ENCODE results near the gene CPO.

The CPO gene

DNA sequence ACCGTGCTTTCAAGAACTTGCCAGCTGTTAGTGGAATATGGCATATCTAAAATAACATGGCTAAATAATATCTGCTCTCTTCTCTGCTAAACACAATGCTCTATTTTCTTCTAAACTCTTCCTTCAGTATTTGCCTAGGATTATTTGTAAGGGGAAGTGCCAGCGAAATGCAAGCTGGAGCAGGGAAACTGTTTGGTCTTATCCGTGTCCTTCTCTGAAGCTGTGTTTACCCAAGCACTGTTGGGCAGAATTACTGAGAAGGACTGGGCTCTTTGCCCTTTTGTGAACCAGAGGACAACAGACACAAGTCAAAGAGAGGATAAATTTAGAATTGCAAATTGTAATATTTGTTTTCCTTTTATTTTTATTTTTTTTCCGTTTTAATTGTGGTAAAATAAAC lies 23.6 kb downstream of the CPO start:
- DNase-seq (ENCODE audit: low read depth, low spot score), result no peak
- Histone ChIP-seq H3K4me3 (no peak overlapping the region), H3K9me3 (ENCODE audit: low read depth, low read length) (no peaks in the 10 kb centered on the region), H3K36me3 (ENCODE audit: insufficient read depth, low read length) (no peaks in the 10 kb centered on the region), H3K9ac (ENCODE audit: insufficient read length) (no peak overlapping the region), H3K27ac (no peak overlapping the region)
- no peak for TF ChIP-seq FOXP2 (optimal IDR thresholded peaks at IDR 0.05; ENCODE audit: control extremely low read depth, extremely low read length, insufficient read depth)
- TF ChIP-seq EZH2 (IDR thresholded peaks at IDR 0.05), result no peak
- TF ChIP-seq POLR2AphosphoS5 (IDR thresholded peaks at IDR 0.05; ENCODE audit: borderline replicate concordance, low read depth, low read length), result no peak

DNA sequence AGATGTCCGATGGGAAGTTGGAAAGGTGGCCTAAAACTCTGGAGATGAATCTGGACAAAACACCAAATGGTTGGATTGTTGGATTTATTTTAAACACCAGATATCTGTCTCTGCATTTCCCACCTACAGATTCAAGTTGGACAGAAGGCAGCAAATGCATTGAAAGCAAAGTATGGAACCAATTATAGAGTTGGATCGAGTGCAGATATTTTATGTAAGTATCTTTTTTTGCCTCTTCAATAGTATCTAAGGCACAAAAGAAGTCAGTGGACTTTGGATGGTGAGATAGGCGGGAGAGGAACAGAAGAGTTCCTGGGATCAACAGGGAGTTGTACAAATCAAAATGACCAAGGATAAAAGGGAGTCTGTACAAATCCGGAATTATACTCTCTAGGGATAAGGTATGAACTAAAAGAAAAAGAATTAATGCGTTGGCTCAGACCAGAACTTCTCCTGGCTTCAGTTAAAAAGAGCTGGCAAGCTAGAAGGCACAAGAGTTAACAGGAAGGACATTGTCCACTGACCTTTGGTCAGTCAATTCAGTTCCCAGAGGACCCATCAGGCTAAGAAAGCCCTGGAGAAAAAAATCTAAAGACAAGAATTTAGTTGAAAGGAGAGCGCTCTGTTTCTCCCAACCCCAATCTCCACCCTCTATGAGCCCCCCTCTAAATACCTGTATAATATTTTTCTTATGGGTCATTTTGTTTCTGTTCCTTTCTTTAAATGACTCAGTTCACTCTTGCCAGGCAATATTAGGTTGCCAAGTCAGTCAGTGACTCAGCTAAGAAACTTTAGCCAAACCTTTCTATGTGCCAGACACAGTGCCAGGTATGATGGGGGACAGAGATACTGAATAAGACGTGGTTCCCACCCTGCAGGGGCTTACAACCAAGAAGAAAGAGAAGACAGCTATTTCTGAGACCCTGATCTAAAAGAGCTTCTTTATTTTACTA lies 29.1 kb downstream of the CPO start:
- H3K27ac ChIP-seq, result no peak overlapping the region
- no peaks in the 10 kb centered on the region for H3K9me3 ChIP-seq (ENCODE audit: low read depth, low read length)
- no peaks in the 10 kb centered on the region for H3K36me3 ChIP-seq (ENCODE audit: insufficient read depth, low read length)
- TF ChIP-seq EZH2 (IDR thresholded peaks at IDR 0.05), result no peak
- no peak for TF ChIP-seq FOXP2 (optimal IDR thresholded peaks at IDR 0.05; ENCODE audit: control extremely low read depth, extremely low read length, insufficient read depth)
- no peak for TF ChIP-seq POLR2AphosphoS5 (IDR thresholded peaks at IDR 0.05; ENCODE audit: borderline replicate concordance, low read depth, low read length)
- H3K9ac ChIP-seq (ENCODE audit: insufficient read length), result no peak overlapping the region
- H3K4me3 ChIP-seq, result no peak overlapping the region
- no peak for DNase-seq (ENCODE audit: low read depth, low spot score)

DNA sequence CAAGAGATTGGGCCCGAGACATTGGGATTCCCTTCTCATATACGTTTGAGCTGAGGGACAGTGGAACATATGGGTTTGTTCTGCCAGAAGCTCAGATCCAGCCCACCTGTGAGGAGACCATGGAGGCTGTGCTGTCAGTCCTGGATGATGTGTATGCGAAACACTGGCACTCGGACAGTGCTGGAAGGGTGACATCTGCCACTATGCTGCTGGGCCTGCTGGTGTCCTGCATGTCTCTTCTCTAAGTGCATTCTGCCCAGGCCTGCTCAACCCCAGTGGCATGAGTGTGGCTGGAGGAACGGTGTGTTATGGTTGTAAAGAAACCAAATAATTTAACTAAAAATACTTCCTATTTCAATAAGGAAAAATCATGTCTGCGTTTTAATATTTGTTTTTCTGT lies 29.9 kb downstream of the CPO start:
- Histone ChIP-seq H3K36me3 (ENCODE audit: insufficient read depth, low read length) (no peaks in the 10 kb centered on the region), H3K9ac (ENCODE audit: insufficient read length) (no peak overlapping the region), H3K4me3 (no peak overlapping the region), H3K9me3 (ENCODE audit: low read depth, low read length) (no peaks in the 10 kb centered on the region), H3K27ac (no peak overlapping the region)
- no peak for TF ChIP-seq POLR2AphosphoS5 (IDR thresholded peaks at IDR 0.05; ENCODE audit: borderline replicate concordance, low read depth, low read length)
- no peak for TF ChIP-seq FOXP2 (optimal IDR thresholded peaks at IDR 0.05; ENCODE audit: control extremely low read depth, extremely low read length, insufficient read depth)
- TF ChIP-seq EZH2 (IDR thresholded peaks at IDR 0.05), result no peak
- no peak for DNase-seq (ENCODE audit: low read depth, low spot score)

DNA sequence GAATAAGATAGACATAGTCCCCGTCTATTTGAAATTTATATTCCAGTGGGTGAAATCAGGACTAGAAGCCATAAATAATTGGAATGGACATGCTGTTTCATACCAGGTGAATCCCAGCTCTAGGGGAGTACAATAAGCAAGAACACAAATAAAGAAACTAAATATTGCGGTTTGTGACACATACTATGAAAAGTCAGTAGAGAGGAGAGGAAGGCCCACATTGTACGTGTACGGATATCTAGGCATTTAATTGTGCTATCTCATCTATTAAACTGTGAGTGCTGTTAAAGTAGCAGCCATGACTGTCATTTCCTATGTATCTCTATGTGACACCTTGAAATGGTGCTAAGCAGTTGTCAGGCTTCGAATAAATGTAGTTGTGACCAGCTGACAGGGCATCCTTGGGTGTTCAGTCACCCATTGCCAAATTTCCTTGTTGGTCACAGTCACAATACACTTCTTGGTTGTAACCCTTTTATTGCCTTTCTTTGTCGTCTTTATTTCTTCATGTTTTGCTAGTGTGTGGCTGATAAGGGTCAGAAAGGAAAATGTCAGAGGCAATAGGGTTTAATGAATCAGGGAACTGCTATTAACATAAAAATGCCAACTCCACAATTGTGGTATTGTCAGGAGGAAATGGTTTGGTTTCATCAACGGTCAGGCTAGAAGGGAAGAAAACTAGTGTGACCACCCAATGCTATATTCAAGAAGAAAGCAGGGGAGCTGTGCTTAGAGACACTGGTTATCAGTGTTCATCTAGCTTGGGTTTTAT lies 31.5 kb downstream of the CPO start:
- DNase-seq (ENCODE audit: low read depth, low spot score), result no peak
- no peak for TF ChIP-seq EZH2 (IDR thresholded peaks at IDR 0.05)
- TF ChIP-seq POLR2AphosphoS5 (IDR thresholded peaks at IDR 0.05; ENCODE audit: borderline replicate concordance, low read depth, low read length), result no peak
- TF ChIP-seq FOXP2 (optimal IDR thresholded peaks at IDR 0.05; ENCODE audit: control extremely low read depth, extremely low read length, insufficient read depth), result no peak
- no peak overlapping the region for H3K4me3 ChIP-seq
- no peaks in the 10 kb centered on the region for H3K36me3 ChIP-seq (ENCODE audit: insufficient read depth, low read length)
- no peak overlapping the region for H3K9ac ChIP-seq (ENCODE audit: insufficient read length)
- H3K9me3 ChIP-seq (ENCODE audit: low read depth, low read length), result no peaks in the 10 kb centered on the region
- H3K27ac ChIP-seq, result no peak overlapping the region

- H3K4me3 ChIP-seq, result no peak overlapping the region
- H3K9me3 ChIP-seq (ENCODE audit: low read depth, low read length), result no peaks in the 10 kb centered on the region
- DNase-seq (ENCODE audit: low read depth, low spot score), result no peak
- H3K9ac ChIP-seq (ENCODE audit: insufficient read length), result no peak overlapping the region
- no peaks in the 10 kb centered on the region for H3K36me3 ChIP-seq (ENCODE audit: insufficient read depth, low read length)
- TF ChIP-seq FOXP2 (optimal IDR thresholded peaks at IDR 0.05; ENCODE audit: control extremely low read depth, extremely low read length, insufficient read depth) (no peak), POLR2AphosphoS5 (IDR thresholded peaks at IDR 0.05; ENCODE audit: borderline replicate concordance, low read depth, low read length) (no peak), EZH2 (IDR thresholded peaks at IDR 0.05) (no peak)
- H3K27ac ChIP-seq, result no peak overlapping the region
Observed at GRCh38 chr2:206971805-206972204, 32.5 kb downstream of the CPO start.

DNA sequence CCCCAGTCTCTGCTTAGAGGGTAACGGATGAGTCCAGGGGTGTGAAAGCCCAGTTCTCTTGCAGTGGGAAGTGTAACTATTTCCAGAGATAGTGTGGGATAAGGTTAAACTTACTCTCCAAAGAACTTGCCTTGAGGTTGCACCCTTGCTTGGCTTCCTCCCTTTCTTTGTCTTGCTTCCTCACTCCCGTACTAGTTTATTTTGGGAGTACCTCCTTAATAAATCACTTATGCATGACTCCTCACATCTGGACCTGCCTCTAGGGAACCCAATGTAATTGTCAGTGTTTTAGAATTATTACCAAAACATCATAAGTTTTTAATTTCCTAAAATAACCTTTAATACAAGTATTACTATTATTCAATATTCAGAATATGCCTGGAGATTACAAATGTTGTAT lies 35.2 kb downstream of the CPO start:
- no peak for DNase-seq (ENCODE audit: low read depth, low spot score)
- Histone ChIP-seq H3K4me3 (no peak overlapping the region), H3K9ac (ENCODE audit: insufficient read length) (no peak overlapping the region), H3K36me3 (ENCODE audit: insufficient read depth, low read length) (no peaks in the 10 kb centered on the region), H3K9me3 (ENCODE audit: low read depth, low read length) (no peaks in the 10 kb centered on the region), H3K27ac (no peak overlapping the region)
- TF ChIP-seq POLR2AphosphoS5 (IDR thresholded peaks at IDR 0.05; ENCODE audit: borderline replicate concordance, low read depth, low read length) (no peak), FOXP2 (optimal IDR thresholded peaks at IDR 0.05; ENCODE audit: control extremely low read depth, extremely low read length, insufficient read depth) (no peak), EZH2 (IDR thresholded peaks at IDR 0.05) (no peak)

DNA sequence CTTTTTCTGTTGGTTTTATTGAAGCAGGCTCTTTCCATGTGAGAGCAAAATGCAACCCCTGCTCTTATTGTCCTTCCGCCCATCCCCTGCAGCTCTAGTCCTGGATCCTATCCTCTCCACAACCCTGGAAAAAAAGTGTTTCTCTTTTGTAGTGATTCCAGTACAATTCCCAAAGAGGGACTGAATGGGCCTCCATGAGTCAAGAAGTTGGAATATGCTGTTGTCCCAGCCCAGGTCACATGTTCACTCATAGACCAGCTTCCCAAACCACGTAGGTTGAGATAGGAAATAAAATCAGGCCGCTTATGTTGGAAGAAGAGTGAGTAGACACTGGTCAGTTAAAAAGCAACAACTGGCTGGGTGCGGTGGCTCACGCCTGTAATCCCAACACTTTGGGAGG lies 39.4 kb downstream of the CPO start:
- DNase-seq (ENCODE audit: low read depth, low spot score), result no peak
- no peak for TF ChIP-seq POLR2AphosphoS5 (IDR thresholded peaks at IDR 0.05; ENCODE audit: borderline replicate concordance, low read depth, low read length)
- TF ChIP-seq EZH2 (IDR thresholded peaks at IDR 0.05), result no peak
- TF ChIP-seq FOXP2 (optimal IDR thresholded peaks at IDR 0.05; ENCODE audit: control extremely low read depth, extremely low read length, insufficient read depth), result no peak
- no peak overlapping the region for H3K9ac ChIP-seq (ENCODE audit: insufficient read length)
- H3K4me3 ChIP-seq, result no peak overlapping the region
- H3K36me3 ChIP-seq (ENCODE audit: insufficient read depth, low read length), result no peaks in the 10 kb centered on the region
- no peak overlapping the region for H3K27ac ChIP-seq
- no peaks in the 10 kb centered on the region for H3K9me3 ChIP-seq (ENCODE audit: low read depth, low read length)

DNA sequence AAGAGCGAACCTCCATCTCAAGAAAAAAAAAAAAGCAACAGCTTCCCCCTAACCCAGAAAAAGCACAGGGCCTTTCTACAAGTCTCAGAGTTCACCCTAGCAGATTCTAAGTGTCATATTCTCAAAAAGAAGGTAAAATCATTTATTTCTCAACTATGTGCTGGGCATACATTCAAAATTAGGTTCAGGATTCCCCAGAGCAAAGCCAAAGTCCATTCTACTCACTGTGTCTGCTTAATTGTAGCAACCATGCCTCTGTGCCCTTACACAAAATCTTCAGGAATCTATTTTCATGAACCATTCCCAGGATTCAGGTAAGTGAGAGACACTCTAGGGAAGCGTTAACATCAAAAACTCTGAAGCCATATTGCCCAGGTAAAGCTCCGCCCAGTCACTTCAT lies 40.0 kb downstream of the CPO start:
- no peaks in the 10 kb centered on the region for H3K9me3 ChIP-seq (ENCODE audit: low read depth, low read length)
- no peak overlapping the region for H3K4me3 ChIP-seq
- H3K36me3 ChIP-seq (ENCODE audit: insufficient read depth, low read length), result no peaks in the 10 kb centered on the region
- no peak for DNase-seq (ENCODE audit: low read depth, low spot score)
- no peak overlapping the region for H3K9ac ChIP-seq (ENCODE audit: insufficient read length)
- TF ChIP-seq EZH2 (IDR thresholded peaks at IDR 0.05), result no peak
- TF ChIP-seq POLR2AphosphoS5 (IDR thresholded peaks at IDR 0.05; ENCODE audit: borderline replicate concordance, low read depth, low read length), result no peak
- no peak for TF ChIP-seq FOXP2 (optimal IDR thresholded peaks at IDR 0.05; ENCODE audit: control extremely low read depth, extremely low read length, insufficient read depth)
- H3K27ac ChIP-seq, result no peak overlapping the region

All from SK-N-MC (cell line).